CD14-positive monocyte (primary cell): Measurements from ENCODE around the gene SSPN. TPM values are rescaled to one million over a fixed set of nuclear protein-coding genes. Genes with fewer than 3 reads are reported as not detected.

Experiments
- DNase-seq, 3 donors: peaks; one replicate each; pipeline ENCODE4 v3.0.0-alpha.2; 2011 to 2022
- H2AFZ ChIP-seq: 2 replicates; pipeline ENCODE4 v1.6.0; 2012; ENCODE audit warnings: mild to moderate bottlenecking, low read depth, low read length, inconsistent platforms; ENCODE audit not compliant: insufficient read depth, poor library complexity, severe bottlenecking
- H3K27ac ChIP-seq, 2 donors: 1 replicate in 1 of 2; 2 replicates in 1 of 2; pipeline ENCODE4 v1.5.1; 2012 to 2013; ENCODE audit warnings: low read length in 2 of 2, control low read depth in 1 of 2, inconsistent platforms in 1 of 2, low read depth in 1 of 2, mild to moderate bottlenecking in 1 of 2
- H3K27me3 ChIP-seq, 2 donors: one replicate each; pipeline versions ENCODE4 v1.6.0 to v1.6.1; 2011 to 2013; ENCODE audit warnings: low read length in 2 of 2; ENCODE audit not compliant: control insufficient read depth in 2 of 2, insufficient read depth in 2 of 2
- H3K36me3 ChIP-seq, 2 donors: replicated peaks in 1 of 2; 1 replicate in 1 of 2; 2 replicates in 1 of 2; pipeline versions ENCODE4 v1.5.1 to v1.6.1; 2012 to 2013; ENCODE audit warnings: low read length in 2 of 2, control low read depth in 1 of 2, inconsistent platforms in 1 of 2, mild to moderate bottlenecking in 1 of 2; ENCODE audit not compliant: insufficient read depth in 2 of 2, control insufficient read depth in 1 of 2
- H3K4me1 ChIP-seq, 2 donors: 1 replicate in 1 of 2; 2 replicates in 1 of 2; pipeline versions ENCODE4 v1.5.1 to v1.6.1; 2012 to 2013; ENCODE audit warnings: low read length in 2 of 2, control low read depth in 1 of 2, inconsistent platforms in 1 of 2, mild to moderate bottlenecking in 1 of 2, moderate library complexity in 1 of 2; ENCODE audit not compliant: insufficient read depth in 2 of 2, control insufficient read depth in 1 of 2
- H3K4me2 ChIP-seq: replicated peaks from 2 replicates; pipeline ENCODE3; 2012; ENCODE audit warnings: low read length, moderate library complexity, mild to moderate bottlenecking; ENCODE audit not compliant: poor library complexity, severe bottlenecking; ENCODE audit errors: extremely low read depth
- H3K4me3 ChIP-seq, 3 experiments: fragments of 200-600 bp in 1 of 3; sonication (generic) in 1 of 3; replicated peaks in 1 of 3; 1 replicate in 2 of 3; 2 replicates in 1 of 3; pipeline ENCODE4 v1.5.1; 2011 to 2013; ENCODE audit warnings: low read length in 3 of 3, mild to moderate bottlenecking in 3 of 3, control low read depth in 2 of 3, low read depth in 2 of 3, inconsistent platforms in 1 of 3, moderate library complexity in 1 of 3
- H3K79me2 ChIP-seq: 2 replicates; pipeline ENCODE4 v1.6.0; 2012; ENCODE audit warnings: mild to moderate bottlenecking, control low read depth, inconsistent platforms, low read length, moderate library complexity; ENCODE audit not compliant: insufficient read depth
- H3K9ac ChIP-seq: 2 replicates; pipeline ENCODE4 v1.6.0; 2017; ENCODE audit warnings: low read length, mild to moderate bottlenecking; ENCODE audit not compliant: insufficient read depth, poor library complexity, severe bottlenecking
- H3K9me3 ChIP-seq, 2 donors: replicated peaks in 1 of 2; 1 replicate in 1 of 2; 2 replicates in 1 of 2; pipeline versions ENCODE4 v1.5.1 to v1.6.1; 2012 to 2013; ENCODE audit warnings: low read length in 2 of 2, control low read depth in 1 of 2; ENCODE audit not compliant: control insufficient read depth in 1 of 2, insufficient read depth in 1 of 2
- H4K20me1 ChIP-seq: 2 replicates; pipeline ENCODE4 v1.6.0; 2012; ENCODE audit warnings: mild to moderate bottlenecking, low read length, control low read depth, moderate library complexity; ENCODE audit not compliant: insufficient read depth
- H3K27ac Mint-ChIP-seq, 7 donors: one replicate each; pipeline ENCODE4 v1.8.0; 2020; ENCODE audit warnings: mild to moderate bottlenecking in 7 of 7, mixed read lengths in 7 of 7, moderate library complexity in 6 of 7, inconsistent platforms in 2 of 7
- H3K27me3 Mint-ChIP-seq, 3 donors: one replicate each; pipeline ENCODE4 v1.8.0; 2021 to 2022; ENCODE audit warnings: low read depth in 3 of 3, mild to moderate bottlenecking in 3 of 3, mixed read lengths in 3 of 3, moderate library complexity in 3 of 3, inconsistent platforms in 1 of 3
- H3K36me3 Mint-ChIP-seq, 2 donors: one replicate each; pipeline ENCODE4 v1.8.0; 2020; ENCODE audit warnings: mixed read lengths in 2 of 2, inconsistent platforms in 1 of 2, mild to moderate bottlenecking in 1 of 2
- H3K4me1 Mint-ChIP-seq: one replicate; pipeline ENCODE4 v1.8.0; 2020; ENCODE audit warnings: mild to moderate bottlenecking, mixed read lengths
- H3K4me3 Mint-ChIP-seq, 2 donors: one replicate each; pipeline ENCODE4 v1.8.0; 2020; ENCODE audit warnings: mild to moderate bottlenecking in 2 of 2, mixed read lengths in 2 of 2, moderate library complexity in 1 of 2
- H3K9me3 Mint-ChIP-seq, 7 donors: one replicate each; pipeline ENCODE4 v1.8.0; 2020 to 2022; ENCODE audit warnings: mixed read lengths in 7 of 7, mild to moderate bottlenecking in 6 of 7, moderate library complexity in 6 of 7, inconsistent platforms in 2 of 7
- WGBS: methylation state at CpG from one replicate; pipeline ENCODE4 v1.1.5; 2013; ENCODE audit warnings: missing lambda C conversion rate; ENCODE audit not compliant: insufficient coverage; 5-methylcytosine and 5-hydroxymethylcytosine counted together
- intact Hi-C, 2 donors: fragments of 100-400 bp; cut with micrococcal nuclease; formaldehyde crosslinking; loops; one replicate each; pipeline versions ENCODE4 v1.15.0 to v1.15.1; 2023
- polyA plus RNA-seq, 3 donors: library from polyadenylated mRNA; depleted of rRNA in 1 of 3; unstranded in 2 of 3; stranded (reverse) in 1 of 3; fragments of 300-500 nt in 2 of 3; fragments of >200 nt in 1 of 3; fragmentation: Illumina TruSeq in 2 of 3; gene quantifications; 1 replicate in 2 of 3; 2 replicates in 1 of 3; pipeline ENCODE4 v1.2.3, GENCODE V29; 2012 to 2021
- TF ChIP-seq, protein P1 (sequence below): fragments of 200-600 bp; IDR thresholded peaks from one replicate; pipeline ENCODE4 v1.8.0; 2022; ENCODE audit warnings: antibody characterized with exemption, mild to moderate bottlenecking

SSPN gene
- polyA plus RNA-seq, 3 donors: 0.15 TPM; not detected in 2

DNA sequence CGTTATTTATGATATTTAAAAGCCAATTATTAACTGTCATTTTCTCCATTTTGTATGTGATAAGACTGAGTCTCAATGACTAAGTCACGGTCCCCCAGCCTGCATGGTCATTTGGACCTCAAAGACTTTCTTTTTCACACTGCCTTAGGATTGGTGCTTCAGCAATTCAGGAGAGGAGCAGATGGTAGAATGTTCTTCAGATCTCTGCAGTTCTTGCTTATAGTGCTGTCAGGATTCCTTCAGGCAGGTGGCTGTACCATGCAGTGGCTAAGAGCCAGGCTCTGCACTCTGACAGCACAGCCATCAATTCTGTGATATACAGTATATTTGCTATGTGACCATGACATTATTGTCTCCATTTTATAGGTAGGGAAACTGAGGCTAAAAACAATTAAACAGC is 18.7 kb downstream of the SSPN start:
- Histone ChIP-seq H3K27ac (no peak overlapping the region), H2AFZ (no peak overlapping the region), H3K4me1 (no peaks in the 10 kb centered on the region), H3K4me2 (no peak overlapping the region), H3K9ac (no peak overlapping the region), H4K20me1 (no peaks in the 10 kb centered on the region), H3K27me3 (no peaks in the 10 kb centered on the region), H3K4me3 (no peak overlapping the region), H3K79me2 (no peaks in the 10 kb centered on the region), H3K36me3 (no peaks in the 10 kb centered on the region), H3K9me3 (no peaks in the 10 kb centered on the region)
- Mint-ChIP-seq H3K27me3 (peaks cover 0 to 1% (median 0%) of the 10 kb centered on the region in 3 donors), H3K4me1 (peaks cover 2% of the 10 kb centered on the region), H3K36me3 (no peaks in the 10 kb centered on the region), H3K4me3 (no peak overlapping the region), H3K9me3 (no peaks in the 10 kb centered on the region), H3K27ac (no peak overlapping the region)
- TF ChIP-seq, protein P1, sequence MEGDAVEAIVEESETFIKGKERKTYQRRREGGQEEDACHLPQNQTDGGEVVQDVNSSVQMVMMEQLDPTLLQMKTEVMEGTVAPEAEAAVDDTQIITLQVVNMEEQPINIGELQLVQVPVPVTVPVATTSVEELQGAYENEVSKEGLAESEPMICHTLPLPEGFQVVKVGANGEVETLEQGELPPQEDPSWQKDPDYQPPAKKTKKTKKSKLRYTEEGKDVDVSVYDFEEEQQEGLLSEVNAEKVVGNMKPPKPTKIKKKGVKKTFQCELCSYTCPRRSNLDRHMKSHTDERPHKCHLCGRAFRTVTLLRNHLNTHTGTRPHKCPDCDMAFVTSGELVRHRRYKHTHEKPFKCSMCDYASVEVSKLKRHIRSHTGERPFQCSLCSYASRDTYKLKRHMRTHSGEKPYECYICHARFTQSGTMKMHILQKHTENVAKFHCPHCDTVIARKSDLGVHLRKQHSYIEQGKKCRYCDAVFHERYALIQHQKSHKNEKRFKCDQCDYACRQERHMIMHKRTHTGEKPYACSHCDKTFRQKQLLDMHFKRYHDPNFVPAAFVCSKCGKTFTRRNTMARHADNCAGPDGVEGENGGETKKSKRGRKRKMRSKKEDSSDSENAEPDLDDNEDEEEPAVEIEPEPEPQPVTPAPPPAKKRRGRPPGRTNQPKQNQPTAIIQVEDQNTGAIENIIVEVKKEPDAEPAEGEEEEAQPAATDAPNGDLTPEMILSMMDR: no peak
- no peak for DNase-seq
- WGBS: no CpG with 5 or more reads among the region's 2 CpGs
- intact Hi-C loops: no loop called here

DNA sequence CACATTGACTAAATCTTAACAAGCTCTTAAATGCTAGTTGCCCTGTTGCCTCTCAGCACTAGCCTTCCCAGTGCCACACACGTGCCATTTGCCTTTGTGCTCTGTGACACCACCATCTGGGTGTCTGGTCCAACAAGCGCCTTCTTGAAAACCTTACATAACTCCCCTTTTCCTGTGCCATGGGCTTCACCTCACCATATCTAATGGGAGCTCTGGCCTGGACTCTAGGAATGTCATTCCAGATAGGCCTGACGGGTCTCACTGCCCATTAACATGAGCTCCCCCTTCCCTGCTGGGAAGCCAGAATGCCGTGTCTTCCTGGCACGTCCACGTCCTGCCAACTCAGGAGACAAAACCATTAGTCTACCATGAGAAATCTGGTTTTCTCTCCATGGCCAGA is 24.4 kb downstream of the SSPN start:
- no peaks in the 10 kb centered on the region for H3K36me3 Mint-ChIP-seq
- no peaks in the 10 kb centered on the region for H3K9me3 ChIP-seq
- H4K20me1 ChIP-seq: no peaks in the 10 kb centered on the region
- H3K27me3 Mint-ChIP-seq: no peaks in the 10 kb centered on the region
- H3K4me3 ChIP-seq: no peak overlapping the region
- H3K79me2 ChIP-seq: no peaks in the 10 kb centered on the region
- H3K27ac Mint-ChIP-seq: no peak overlapping the region
- H3K36me3 ChIP-seq: no peaks in the 10 kb centered on the region
- no peak overlapping the region for H3K4me3 Mint-ChIP-seq
- TF ChIP-seq, protein P1: no peak
- H3K27me3 ChIP-seq: no peaks in the 10 kb centered on the region
- no peak overlapping the region for H3K9ac ChIP-seq
- H3K4me1 Mint-ChIP-seq: no peaks in the 10 kb centered on the region
- intact Hi-C loops: no loop called here
- no peaks in the 10 kb centered on the region for H3K4me1 ChIP-seq
- DNase-seq: no peak
- no peaks in the 10 kb centered on the region for H3K9me3 Mint-ChIP-seq
- H2AFZ ChIP-seq: no peak overlapping the region
- no peak overlapping the region for H3K4me2 ChIP-seq
- WGBS: 98% methylated on average over 6 of the region's 6 CpGs
- no peak overlapping the region for H3K27ac ChIP-seq
